Activated CD4-positive, alpha-beta T cell treated with anti-CD3 and anti-CD28 coated beads for 24 hours (primary cell): ENCODE data around the gene MAP3K3.

Experiments
- DNase-seq, 2 donors: peaks; one replicate each; pipeline ENCODE4 v3.0.0-alpha.2; 2020; ENCODE audit warnings: low read depth in 2 of 2

Gene MAP3K3

GRCh38 chr17:63621684-63622573, at the start of gene MAP3K3:
TSS of gene MAP3K3 (plus strand) at chr17:63622417. CDS start at chr17:63622760, 343 bp downstream.
- DNase-seq = peak; percentile 94 to 95

GRCh38 chr17:63573634-63574033, 48.6 kb upstream of the MAP3K3 start:
- DNase-seq = no peak

- DNase-seq = no peak
Measured at GRCh38 chr17:63578027-63578768, 44.0 kb upstream of the MAP3K3 start.

- DNase-seq = no peak
Measured at GRCh38 chr17:63578769-63579111, 43.5 kb upstream of the MAP3K3 start.

GRCh38 chr17:63579633-63580032, 42.6 kb upstream of the MAP3K3 start:
- no peak for DNase-seq

GRCh38 chr17:63587770-63588169, 34.4 kb upstream of the MAP3K3 start:
- no peak for DNase-seq

GRCh38 chr17:63588797-63589196, 33.4 kb upstream of the MAP3K3 start:
- DNase-seq = no peak

- DNase-seq = no peak
Measured at GRCh38 chr17:63589646-63590045, 32.6 kb upstream of the MAP3K3 start.

GRCh38 chr17:63592797-63593196, 29.4 kb upstream of the MAP3K3 start:
- no peak for DNase-seq

GRCh38 chr17:63595132-63595531, 27.1 kb upstream of the MAP3K3 start:
- DNase-seq = no peak

GRCh38 chr17:63596856-63597586, 25.2 kb upstream of the MAP3K3 start:
- DNase-seq = no peak

- no peak for DNase-seq
Measured at GRCh38 chr17:63598281-63598680, 23.9 kb upstream of the MAP3K3 start.

GRCh38 chr17:63600569-63601438, 21.4 kb upstream of the MAP3K3 start, which contains the start of gene TACO1:
TSS of gene TACO1 (plus strand) at chr17:63600895. CDS start at chr17:63601084, 189 bp downstream.
- DNase-seq = peak; percentile 67 to 70

- DNase-seq = no peak
Measured at GRCh38 chr17:63601439-63602371, 20.5 kb upstream of the MAP3K3 start.

- DNase-seq = no peak
Measured at GRCh38 chr17:63609816-63610573, 12.2 kb upstream of the MAP3K3 start.

GRCh38 chr17:63610854-63611253, 11.4 kb upstream of the MAP3K3 start:
- DNase-seq = no peak

GRCh38 chr17:63611354-63611753, 10.9 kb upstream of the MAP3K3 start:
- DNase-seq = no peak

- DNase-seq = no peak
Measured at GRCh38 chr17:63613663-63614062, 8.6 kb upstream of the MAP3K3 start.

- no peak for DNase-seq
Measured at GRCh38 chr17:63621229-63621683, 961 bp upstream of the MAP3K3 start.
